SJCRH30 (cell line): ENCODE measurements around the gene TREML4. TPM values are rescaled to one million over a fixed set of nuclear protein-coding genes. Genes with fewer than 3 reads are reported as not detected.
A peak's percentile ranks its signal among the peaks of the same experiment; 100 is the strongest.
"Not testable (repeated sequence)": the region's sequence is repeated elsewhere in the genome, so short reads cannot be mapped to it uniquely, and the experiment has no call there.

ENCODE experiments used
- DNase-seq, 2 experiments: peaks; one replicate each; pipeline ENCODE4 v3.0.0-alpha.2; 2015 to 2020
- H3K27ac ChIP-seq: fragments of 250-450 bp; sonication (Bioruptor Pico); 2 replicates; pipeline ENCODE4 v1.5.1; 2020; ENCODE audit warnings: mild to moderate bottlenecking, moderate library complexity
- H3K27me3 ChIP-seq: fragments of 250-450 bp; sonication (Bioruptor Pico); 2 replicates; pipeline ENCODE4 v1.5.1; 2020; ENCODE audit warnings: mild to moderate bottlenecking, moderate library complexity
- H3K36me3 ChIP-seq: fragments of 250-450 bp; sonication (Bioruptor Pico); 2 replicates; pipeline ENCODE4 v1.5.1; 2020; ENCODE audit warnings: mild to moderate bottlenecking, moderate library complexity
- H3K4me1 ChIP-seq: fragments of 250-450 bp; sonication (Bioruptor Pico); 2 replicates; pipeline ENCODE4 v1.5.1; 2020; ENCODE audit warnings: mild to moderate bottlenecking, moderate library complexity
- H3K4me3 ChIP-seq: fragments of 250-450 bp; sonication (Bioruptor Pico); 2 replicates; pipeline ENCODE4 v1.5.1; 2020; ENCODE audit warnings: mild to moderate bottlenecking, moderate library complexity
- H3K9me3 ChIP-seq: fragments of 250-450 bp; sonication (Bioruptor Pico); replicated peaks from 2 replicates; pipeline ENCODE4 v1.5.1; 2020; ENCODE audit warnings: mild to moderate bottlenecking, moderate library complexity
- total RNA-seq: library from RNA; depleted of rRNA; stranded (reverse); fragments of >200 nt; shearing (Covaris generic); gene quantifications from 2 replicates; pipeline ENCODE4 v1.2.3, GENCODE V29; 2014; rRNA removed

TREML4 gene, protein sequence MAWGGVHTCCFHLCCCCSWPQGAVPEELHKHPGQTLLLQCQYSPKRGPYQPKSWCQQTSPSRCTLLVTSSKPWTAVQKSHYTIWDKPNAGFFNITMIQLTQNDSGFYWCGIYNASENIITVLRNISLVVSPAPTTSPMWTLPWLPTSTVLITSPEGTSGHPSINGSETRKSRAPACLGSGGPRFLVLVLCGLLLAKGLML
- 0.06 TPM in 1 of 2 replicates, not detected in the other for total RNA-seq

DNA sequence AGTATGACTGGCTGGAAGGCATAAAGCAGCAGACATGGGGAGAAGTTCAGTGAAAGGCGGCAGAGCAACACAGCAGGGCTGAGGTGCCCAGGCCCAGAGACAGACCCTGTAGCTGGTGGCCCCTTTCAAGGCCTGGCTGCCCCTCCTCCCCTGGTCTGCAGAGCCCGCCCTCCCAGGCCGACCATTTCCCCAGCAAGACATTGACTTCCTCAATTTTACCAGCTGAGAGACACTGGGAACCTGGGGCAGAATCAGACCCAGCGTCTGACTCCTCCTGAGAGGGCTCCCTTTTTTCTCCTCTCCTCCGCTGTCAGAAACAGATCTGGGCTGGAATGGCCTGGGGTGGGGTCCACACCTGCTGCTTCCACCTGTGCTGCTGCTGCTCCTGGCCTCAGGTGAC, at the start of gene TREML4:
Gene TREML4 (plus strand): TSS at position 254 of the 400 bp plus-strand sequence. CDS start 79 bp downstream, at position 333.
- no peak for DNase-seq
- no peaks in the 10 kb centered on the region for H3K27me3 ChIP-seq
- H3K27ac ChIP-seq = no peak within 1 kb of the TSS
- no peak within 1 kb of the TSS for H3K4me3 ChIP-seq
- no peaks in the 10 kb centered on the region for H3K4me1 ChIP-seq
- no peaks in the 10 kb centered on the region for H3K36me3 ChIP-seq
- no peaks in the 10 kb centered on the region for H3K9me3 ChIP-seq

DNA sequence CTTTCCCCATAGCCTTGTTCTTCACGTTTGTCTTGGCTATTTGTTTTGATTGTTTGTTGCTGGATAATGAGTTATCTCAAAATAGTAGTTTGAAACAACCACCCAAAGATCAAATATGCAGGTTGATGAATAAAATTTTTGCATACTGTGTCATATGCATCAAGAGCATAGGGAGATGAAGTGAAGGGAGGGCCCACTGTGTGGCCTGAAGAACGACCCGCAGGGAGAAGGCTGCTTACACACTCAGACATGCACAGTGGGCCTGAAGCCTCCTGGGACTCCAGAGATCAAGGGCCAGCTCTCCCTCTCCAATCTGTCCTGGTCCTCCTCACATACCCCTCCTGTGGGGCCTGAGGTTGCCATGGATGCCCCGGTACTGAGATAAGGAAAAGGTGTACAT, 49.0 kb upstream of the TREML4 start:
- H3K9me3 ChIP-seq = no peaks in the 10 kb centered on the region
- H3K36me3 ChIP-seq = no peaks in the 10 kb centered on the region
- no peaks in the 10 kb centered on the region for H3K4me1 ChIP-seq
- no peak overlapping the region for H3K27ac ChIP-seq
- DNase-seq = no peak
- no peaks in the 10 kb centered on the region for H3K27me3 ChIP-seq
- no peak overlapping the region for H3K4me3 ChIP-seq

DNA sequence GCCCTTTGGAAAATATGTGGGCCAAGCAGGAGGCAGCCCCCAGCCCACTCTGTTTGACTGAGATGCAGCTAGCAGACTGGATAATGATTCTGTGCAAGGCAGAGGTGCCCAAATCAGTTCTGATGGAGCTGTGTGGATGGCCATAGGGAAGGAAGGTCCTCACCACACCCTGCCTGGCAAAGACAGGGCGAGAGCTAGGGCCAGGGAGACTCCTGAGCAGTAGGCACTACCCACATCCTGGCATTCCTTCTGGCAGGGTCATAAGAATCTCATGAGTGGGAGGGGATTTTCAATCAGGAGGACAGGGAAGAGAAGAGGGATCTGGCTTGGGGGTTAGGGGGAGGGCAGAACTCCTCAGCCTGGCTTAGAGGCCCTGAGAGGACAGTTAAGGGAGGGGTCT, 46.6 kb upstream of the TREML4 start:
- H3K9me3 ChIP-seq = no peaks in the 10 kb centered on the region
- no peaks in the 10 kb centered on the region for H3K4me1 ChIP-seq
- H3K27me3 ChIP-seq = no peaks in the 10 kb centered on the region
- H3K4me3 ChIP-seq = no peak overlapping the region
- no peaks in the 10 kb centered on the region for H3K36me3 ChIP-seq
- H3K27ac ChIP-seq = no peak overlapping the region
- DNase-seq = no peak

DNA sequence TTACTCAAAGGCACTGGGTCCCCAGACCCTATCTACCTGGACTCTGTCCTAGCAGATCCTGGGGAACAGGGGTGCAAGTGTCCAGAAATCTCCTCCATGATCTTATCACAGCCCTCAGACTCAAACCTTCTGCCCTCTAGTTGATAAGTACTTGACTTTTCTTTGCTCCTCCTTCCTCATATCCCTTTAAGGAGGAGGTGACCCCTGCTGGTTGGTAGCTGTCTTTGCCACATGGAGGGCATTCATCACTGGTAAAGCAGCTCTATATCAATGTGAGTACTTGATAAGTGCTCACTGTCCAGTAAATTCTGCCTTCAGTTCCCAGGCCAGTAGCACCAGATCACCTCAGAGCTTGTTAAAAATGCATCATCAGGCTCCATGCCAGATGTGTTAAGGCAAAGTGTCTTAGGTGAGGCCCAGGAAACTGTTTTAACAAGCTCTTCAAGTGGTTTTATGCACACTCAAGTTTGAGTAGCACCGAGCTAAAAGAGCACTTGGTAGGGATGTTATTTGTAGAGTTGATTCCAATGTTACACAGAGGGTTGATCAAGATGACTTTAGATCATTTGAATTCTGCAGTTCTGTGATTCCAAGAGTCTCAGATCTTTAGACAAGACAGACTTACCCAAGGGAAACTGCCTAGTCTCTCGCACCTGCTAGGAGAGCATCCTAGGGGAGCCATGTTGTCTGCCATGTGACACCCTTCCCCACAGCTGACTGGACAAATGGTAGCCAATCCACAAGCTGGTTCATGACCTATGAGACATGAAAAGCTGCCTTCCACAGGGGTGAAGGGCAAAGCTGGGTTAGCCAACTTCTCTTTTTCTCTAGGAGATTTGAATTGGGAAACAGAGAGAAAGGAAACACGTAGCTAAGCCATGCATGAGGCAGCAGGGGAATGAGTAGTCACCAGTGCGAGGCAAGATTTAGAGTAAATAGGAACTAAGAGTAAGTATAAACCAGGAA, 45.8 kb upstream of the TREML4 start:
- no peak overlapping the region for H3K4me3 ChIP-seq
- H3K9me3 ChIP-seq = no peaks in the 10 kb centered on the region
- H3K36me3 ChIP-seq = no peaks in the 10 kb centered on the region
- no peaks in the 10 kb centered on the region for H3K27me3 ChIP-seq
- no peaks in the 10 kb centered on the region for H3K4me1 ChIP-seq
- DNase-seq = peak; percentile 60 to 73
- no peak overlapping the region for H3K27ac ChIP-seq

DNA sequence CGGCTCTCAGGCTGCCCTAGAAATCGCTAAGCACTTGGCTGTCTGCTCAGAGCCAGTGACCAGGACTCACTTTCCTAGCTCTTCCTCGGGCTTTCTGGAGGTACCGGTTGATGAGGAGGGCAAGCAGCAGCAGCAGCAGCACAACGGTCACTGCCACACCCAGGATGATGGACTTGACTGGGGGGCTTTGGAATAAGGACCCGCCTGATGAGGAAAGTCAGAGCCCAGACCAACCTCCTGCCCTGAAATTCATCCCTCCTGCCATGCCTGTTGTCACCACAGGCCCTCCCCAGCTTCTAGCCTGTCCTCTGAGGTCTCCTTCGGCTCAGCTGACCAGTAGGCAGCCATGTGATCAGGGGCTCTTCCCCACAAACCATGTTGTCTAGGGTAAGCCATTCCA, 43.4 kb upstream of the TREML4 start:
- DNase-seq = no peak
- no peaks in the 10 kb centered on the region for H3K36me3 ChIP-seq
- no peak overlapping the region for H3K27ac ChIP-seq
- H3K27me3 ChIP-seq = no peaks in the 10 kb centered on the region
- no peaks in the 10 kb centered on the region for H3K4me1 ChIP-seq
- no peak overlapping the region for H3K4me3 ChIP-seq
- H3K9me3 ChIP-seq = no peaks in the 10 kb centered on the region

DNA sequence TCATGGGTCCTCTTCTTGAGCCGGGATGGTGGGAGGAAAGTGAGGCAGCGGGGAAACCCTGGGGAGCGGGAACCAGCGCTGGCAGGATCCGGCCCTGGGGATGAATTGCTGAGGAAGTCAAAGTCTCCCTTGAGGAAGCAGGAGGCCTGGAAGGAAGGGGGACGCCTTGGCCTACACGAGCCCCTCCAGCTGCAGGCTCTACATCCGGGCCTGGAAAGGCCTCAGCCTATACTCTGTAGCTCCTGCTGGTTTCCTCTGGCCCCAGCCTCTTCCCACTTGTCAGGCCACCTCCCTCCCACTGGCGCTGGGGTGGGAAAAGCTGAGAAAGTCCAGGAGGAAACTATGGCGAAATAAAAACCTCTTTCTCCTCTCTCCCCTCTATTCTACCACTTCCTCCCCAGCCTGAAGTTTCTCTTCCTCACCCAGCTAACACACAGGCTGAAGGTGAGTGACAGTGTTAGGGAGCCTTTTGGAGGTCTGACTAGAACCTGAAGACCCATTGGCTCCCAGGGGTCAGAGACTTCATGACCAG, 42.1 kb upstream of the TREML4 start:
- H3K4me1 ChIP-seq = no peaks in the 10 kb centered on the region
- no peak for DNase-seq
- no peaks in the 10 kb centered on the region for H3K36me3 ChIP-seq
- 0 out of 2 replicates have a peak, but pooled peaks cover 3% of the 10 kb centered on the region for H3K9me3 ChIP-seq
- no peak overlapping the region for H3K4me3 ChIP-seq
- no peak overlapping the region for H3K27ac ChIP-seq
- H3K27me3 ChIP-seq = no peaks in the 10 kb centered on the region

DNA sequence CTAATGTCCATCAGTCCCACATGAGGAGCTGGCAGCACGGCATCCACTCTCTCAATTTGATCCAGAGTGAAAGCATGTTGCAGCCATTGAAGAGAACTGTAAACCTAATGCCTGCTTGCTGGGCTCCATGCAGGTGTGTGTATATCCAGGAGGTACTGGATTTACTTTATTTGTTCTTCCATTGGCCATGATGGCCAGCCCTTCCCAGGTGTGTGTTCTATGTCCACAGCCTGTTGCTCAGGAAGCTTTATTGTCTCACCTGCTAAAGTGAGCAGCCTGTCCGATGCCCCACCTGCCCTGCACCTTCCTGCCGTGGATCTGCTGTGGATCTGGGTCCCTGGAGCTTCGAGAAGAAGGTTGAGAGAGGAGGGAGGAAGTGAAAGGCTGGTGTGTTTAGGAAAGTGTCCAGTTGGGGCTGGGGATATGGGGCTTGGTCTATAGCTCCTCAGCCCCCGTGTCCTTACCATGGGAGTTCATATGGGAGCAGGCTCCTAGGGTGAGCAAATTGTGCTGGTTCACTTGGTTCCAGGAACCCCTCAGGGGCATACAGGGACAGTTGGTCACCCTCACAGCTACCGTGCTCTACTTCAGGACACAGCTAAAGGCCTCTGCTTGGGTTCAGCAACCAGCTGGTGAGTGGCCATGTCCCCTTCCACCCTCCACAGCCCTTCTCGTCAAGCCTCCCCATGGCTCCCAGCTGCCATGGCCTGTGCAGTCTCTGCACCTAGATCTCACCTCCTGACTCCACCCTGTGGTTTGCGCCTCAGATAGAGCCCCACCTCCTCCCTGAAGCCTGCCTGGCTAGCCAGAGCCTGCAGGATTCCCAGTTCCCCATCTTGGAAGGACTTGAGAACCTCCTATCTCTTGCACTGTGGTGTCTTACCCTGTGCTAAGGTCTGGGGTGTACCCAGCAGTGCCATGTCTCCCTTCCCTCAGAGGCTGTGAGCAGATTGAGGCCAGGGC, 39.9 kb upstream of the TREML4 start:
- Histone ChIP-seq H3K4me1 (no peaks in the 10 kb centered on the region), H3K36me3 (no peaks in the 10 kb centered on the region), H3K4me3 (no peak overlapping the region), H3K9me3 (0 out of 2 replicates have a peak, but pooled peaks cover 3% of the 10 kb centered on the region), H3K27me3 (no peaks in the 10 kb centered on the region), H3K27ac (no peak overlapping the region)
- DNase-seq = no peak

DNA sequence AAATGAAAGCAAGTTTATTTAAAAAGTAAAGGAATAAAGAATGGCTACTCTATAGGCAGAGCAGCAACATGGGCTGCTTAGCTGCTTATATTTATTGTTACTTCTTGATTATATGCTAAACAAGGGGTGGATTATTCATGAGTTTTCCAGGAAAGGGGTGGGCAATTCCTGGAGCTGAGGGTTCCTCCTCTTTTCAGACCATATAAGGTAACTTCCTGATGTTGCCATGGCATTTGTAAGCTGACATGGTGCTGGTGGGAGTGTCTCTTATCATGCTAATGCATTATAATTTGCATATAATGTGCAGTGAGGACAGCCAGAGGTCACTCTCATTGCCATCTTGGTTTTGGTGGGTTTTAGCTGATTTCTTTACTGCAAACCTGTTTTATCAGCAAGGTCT, 39.1 kb upstream of the TREML4 start:
- H3K4me3 ChIP-seq = not testable (repeated sequence)

DNA sequence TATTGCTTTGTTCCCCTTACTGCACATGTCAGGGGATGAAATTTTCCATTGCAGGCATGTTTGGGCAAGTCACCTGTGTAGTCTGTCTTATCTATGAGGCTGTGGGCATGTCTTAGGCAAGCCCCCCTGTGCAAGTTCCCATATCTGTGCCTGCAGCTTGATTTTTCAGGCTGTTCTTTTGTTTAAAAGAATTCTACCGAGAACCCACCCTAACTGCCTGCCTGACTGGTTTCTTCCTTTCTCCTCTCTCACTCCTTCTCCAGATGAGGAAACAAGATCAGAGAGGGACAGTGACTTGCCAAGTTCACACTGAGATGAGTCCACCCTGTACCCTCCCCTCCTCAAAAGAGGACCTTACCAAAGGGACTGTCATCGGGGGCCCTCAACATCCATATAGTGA, 38.2 kb upstream of the TREML4 start:
- H3K4me1 ChIP-seq = no peaks in the 10 kb centered on the region
- DNase-seq = no peak
- H3K36me3 ChIP-seq = no peaks in the 10 kb centered on the region

More for the DNA sequence above, 39.1 kb upstream of the TREML4 start:
- not testable (repeated sequence) for H3K9me3 ChIP-seq, H3K27ac ChIP-seq, H3K36me3 ChIP-seq, H3K27me3 ChIP-seq, H3K4me1 ChIP-seq, DNase-seq

DNA sequence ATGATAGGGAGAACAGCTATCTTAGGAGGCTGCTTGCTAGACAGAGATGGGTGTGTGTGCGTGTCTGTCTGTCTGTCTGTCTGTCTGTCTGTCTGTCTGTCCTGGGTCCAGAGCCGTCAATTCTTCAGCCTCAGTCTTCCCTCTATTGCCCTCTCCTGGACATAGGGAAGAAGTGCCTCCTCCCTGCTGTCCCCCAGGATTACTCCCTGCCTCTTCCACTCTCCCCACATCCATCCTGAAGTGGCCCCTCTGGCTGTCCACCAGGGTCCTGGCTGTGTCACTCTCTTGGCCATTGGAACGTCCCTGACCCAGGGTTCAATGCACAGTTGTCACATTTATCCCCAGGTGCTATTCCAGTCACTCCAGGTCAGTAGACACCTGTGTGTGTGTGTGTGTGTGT, 37.4 kb upstream of the TREML4 start:
- DNase-seq = no peak
- Histone ChIP-seq H3K27ac (no peak overlapping the region), H3K27me3 (no peaks in the 10 kb centered on the region), H3K36me3 (no peaks in the 10 kb centered on the region), H3K4me3 (no peak overlapping the region), H3K4me1 (no peaks in the 10 kb centered on the region), H3K9me3 (0 out of 2 replicates have a peak, but pooled peaks cover 3% of the 10 kb centered on the region)

More for the DNA sequence above, 38.2 kb upstream of the TREML4 start:
- 0 out of 2 replicates have a peak, but pooled peaks cover 3% of the 10 kb centered on the region for H3K9me3 ChIP-seq
- no peak overlapping the region for H3K27ac ChIP-seq
- H3K27me3 ChIP-seq = no peaks in the 10 kb centered on the region
- H3K4me3 ChIP-seq = no peak overlapping the region

DNA sequence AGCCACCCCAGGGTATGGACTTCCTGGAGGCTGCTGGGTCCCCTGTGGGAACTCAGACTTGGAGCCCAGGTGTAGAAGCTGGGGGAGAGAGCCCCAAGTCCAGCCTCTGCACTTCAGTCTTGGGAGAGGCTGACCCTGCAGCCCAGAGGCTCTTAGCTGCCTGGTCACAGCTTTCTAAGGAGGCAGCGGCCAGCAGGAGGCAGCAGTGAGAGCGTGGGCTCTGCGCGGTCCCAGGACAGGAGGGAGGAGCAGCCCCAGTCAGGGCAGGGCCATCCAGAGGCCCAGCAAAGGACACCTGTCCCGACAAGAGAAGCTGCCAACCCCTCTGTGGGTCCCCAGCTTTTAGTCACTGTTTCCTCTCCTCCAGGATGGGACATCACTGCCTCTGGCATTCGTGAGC, 36.6 kb upstream of the TREML4 start:
- Histone ChIP-seq H3K4me3 (no peak overlapping the region), H3K27me3 (no peaks in the 10 kb centered on the region), H3K36me3 (no peaks in the 10 kb centered on the region), H3K27ac (no peak overlapping the region), H3K9me3 (0 out of 2 replicates have a peak, but pooled peaks cover 3% of the 10 kb centered on the region), H3K4me1 (no peaks in the 10 kb centered on the region)
- DNase-seq = peak; percentile 38 to 69

DNA sequence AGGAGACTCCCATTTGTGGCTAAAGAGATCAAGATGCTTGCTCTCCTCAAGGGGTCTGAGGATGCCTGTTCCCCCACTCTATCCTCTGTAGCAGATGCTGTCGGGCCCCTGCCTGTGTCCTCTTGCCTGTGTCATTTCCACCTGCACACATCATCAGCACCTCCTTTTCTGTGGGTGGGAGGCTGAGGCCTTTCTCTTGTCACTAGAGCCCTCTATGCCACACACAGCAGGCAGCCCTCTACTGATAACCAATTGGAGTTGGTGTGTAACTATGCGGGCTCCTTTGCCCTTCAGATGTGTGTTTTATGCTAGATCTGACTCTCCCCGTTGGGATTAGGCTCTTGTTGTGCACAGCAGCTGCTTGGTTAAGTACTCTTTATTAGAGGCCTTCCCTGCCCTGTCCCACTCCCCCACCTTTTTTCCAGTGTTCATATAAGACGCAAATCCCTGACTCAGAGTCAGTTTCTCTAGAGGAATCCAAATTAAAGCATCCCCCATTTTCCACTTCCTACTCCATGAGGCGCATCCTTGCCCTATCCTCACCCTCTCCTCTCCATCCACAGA, 34.9 kb upstream of the TREML4 start:
- Histone ChIP-seq H3K27me3 (no peaks in the 10 kb centered on the region), H3K27ac (no peak overlapping the region), H3K9me3 (0 out of 2 replicates have a peak, but pooled peaks cover 3% of the 10 kb centered on the region), H3K4me1 (no peaks in the 10 kb centered on the region), H3K4me3 (no peak overlapping the region), H3K36me3 (no peaks in the 10 kb centered on the region)
- no peak for DNase-seq

DNA sequence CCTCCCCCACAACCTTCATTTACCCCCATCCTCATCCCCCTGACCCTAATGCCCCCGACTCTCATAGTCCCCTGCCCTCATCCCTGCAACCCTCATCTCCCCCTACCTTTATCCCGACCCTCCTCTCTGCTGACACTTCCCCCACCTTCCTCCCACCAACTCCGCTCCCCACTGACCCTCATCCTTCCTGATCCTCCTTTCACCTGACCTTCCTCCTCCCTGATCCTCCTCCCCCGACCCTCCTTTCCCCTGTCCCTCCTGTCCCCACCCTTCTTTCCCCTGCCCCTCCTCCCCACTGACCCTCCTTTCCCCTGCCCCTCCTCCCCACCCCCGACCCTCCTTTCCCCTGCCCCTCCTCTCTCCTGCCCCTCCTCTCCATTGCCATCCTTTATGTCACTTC, 34.3 kb upstream of the TREML4 start:
- H3K4me1 ChIP-seq = no peaks in the 10 kb centered on the region
- DNase-seq = no peak
- H3K4me3 ChIP-seq = no peak overlapping the region
- 0 out of 2 replicates have a peak, but pooled peaks cover 3% of the 10 kb centered on the region for H3K9me3 ChIP-seq
- H3K36me3 ChIP-seq = no peaks in the 10 kb centered on the region
- no peaks in the 10 kb centered on the region for H3K27me3 ChIP-seq
- H3K27ac ChIP-seq = no peak overlapping the region

DNA sequence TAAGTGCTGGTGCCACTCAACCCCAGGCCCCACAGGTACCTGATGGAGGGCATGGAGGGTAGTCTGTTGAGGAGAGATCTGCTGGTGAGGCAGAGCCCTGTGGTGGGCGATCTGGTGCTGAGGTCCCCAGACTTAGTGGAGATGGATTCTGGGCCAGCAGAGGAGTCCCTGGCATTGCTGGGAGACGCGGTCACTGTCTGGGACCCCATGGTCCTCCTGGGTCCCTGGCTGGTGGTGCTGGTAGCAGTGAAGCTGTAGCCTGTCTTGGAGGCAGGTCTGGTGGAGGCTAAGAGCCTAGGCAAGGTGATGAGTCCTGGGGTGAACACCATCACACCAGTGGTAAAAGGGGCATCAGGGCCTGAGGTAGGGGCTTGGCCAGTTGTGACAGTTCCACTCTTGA, 33.8 kb upstream of the TREML4 start:
- H3K27me3 ChIP-seq = no peaks in the 10 kb centered on the region
- no peak for DNase-seq

More for the DNA sequence above, 33.8 kb upstream of the TREML4 start:
- no peak overlapping the region for H3K27ac ChIP-seq
- no peak overlapping the region for H3K4me3 ChIP-seq
- H3K9me3 ChIP-seq = 0 out of 2 replicates have a peak, but pooled peaks cover 3% of the 10 kb centered on the region
- no peaks in the 10 kb centered on the region for H3K4me1 ChIP-seq
- H3K36me3 ChIP-seq = no peaks in the 10 kb centered on the region
